Activated naive CD4-positive, alpha-beta T cell treated with anti-CD3 and anti-CD28 coated beads, Interleukin-2, amount 10 ng/mL, durations not matched to agents 7 days and 5 days (primary cell): ENCODE data around the gene PKDCC.

Experiments used
- CTCF ChIA-PET: fragments of 350-600 bp; sonication (Branson Sonifier 250); formaldehyde crosslinking; loops from one replicate; lab custom pipeline; 2021; ENCODE audit warnings: antibody characterized with exemption; lab: Charles Lee
- DNase-seq: peaks from one replicate; pipeline ENCODE4 v3.0.0-alpha.2; 2020
- H3K27ac Mint-ChIP-seq: one replicate; pipeline ENCODE4 v1.8.0; 2021; ENCODE audit warnings: mild to moderate bottlenecking, moderate library complexity, mixed read lengths
- H3K27me3 Mint-ChIP-seq: one replicate; pipeline ENCODE4 v1.8.0; 2021; ENCODE audit warnings: mild to moderate bottlenecking, mixed read lengths
- H3K36me3 Mint-ChIP-seq: one replicate; pipeline ENCODE4 v1.8.0; 2021; ENCODE audit warnings: mixed read lengths
- H3K4me1 Mint-ChIP-seq: one replicate; pipeline ENCODE4 v1.8.0; 2021; ENCODE audit warnings: mixed read lengths
- H3K4me3 Mint-ChIP-seq: one replicate; pipeline ENCODE4 v1.8.0; 2021; ENCODE audit warnings: mild to moderate bottlenecking, moderate library complexity, mixed read lengths
- H3K9me3 Mint-ChIP-seq: one replicate; pipeline ENCODE4 v1.8.0; 2021; ENCODE audit warnings: mixed read lengths

Gene PKDCC

GRCh38 chr2:42090216-42090615, 42.4 kb downstream of the PKDCC start:
- peaks cover 3% of the 10 kb centered on the region for H3K4me1 Mint-ChIP-seq
- H3K27me3 Mint-ChIP-seq, result peaks cover 48% of the 10 kb centered on the region
- H3K9me3 Mint-ChIP-seq, result no peaks in the 10 kb centered on the region
- H3K36me3 Mint-ChIP-seq, result no peaks in the 10 kb centered on the region
- H3K27ac Mint-ChIP-seq, result no peak overlapping the region
- CTCF ChIA-PET, result interaction anchor here (0.8 to 10.8 kb wide), 16 partner anchors 10 to 271 kb away, joined by 3 to 261 read pairs (median 5); partner anchors contain the start of gene COX7A2L
- H3K4me3 Mint-ChIP-seq, result no peak overlapping the region
- no peak for DNase-seq

- Mint-ChIP-seq H3K27me3 (peaks cover 38% of the 10 kb centered on the region), H3K4me1 (peaks cover 10% of the 10 kb centered on the region), H3K36me3 (no peaks in the 10 kb centered on the region), H3K27ac (no peak overlapping the region), H3K9me3 (no peaks in the 10 kb centered on the region), H3K4me3 (no peak overlapping the region)
- CTCF ChIA-PET, result interaction anchor here (0.8 to 10.8 kb wide), 10 partner anchors 8 to 253 kb away, joined by 3 to 261 read pairs (median 5); no protein-coding TSS in a partner anchor
- DNase-seq, result no peak
Measured at GRCh38 chr2:42091671-42092070, 43.9 kb downstream of the PKDCC start.

- Mint-ChIP-seq H3K27me3 (peaks cover 31% of the 10 kb centered on the region), H3K36me3 (no peaks in the 10 kb centered on the region), H3K4me1 (peaks cover 16% of the 10 kb centered on the region), H3K9me3 (no peaks in the 10 kb centered on the region), H3K4me3 (no peak overlapping the region), H3K27ac (no peak overlapping the region)
- CTCF ChIA-PET, result interaction anchor here (0.8 to 10.8 kb wide), 9 partner anchors 13 to 252 kb away, joined by 3 to 261 read pairs (median 15); no protein-coding TSS in a partner anchor
- DNase-seq, result no peak
Measured at GRCh38 chr2:42092084-42092996, 44.5 kb downstream of the PKDCC start.

- DNase-seq, result no peak
- peaks cover 31% of the 10 kb centered on the region for H3K27me3 Mint-ChIP-seq
- peaks cover under 1% of the 10 kb centered on the region for H3K36me3 Mint-ChIP-seq
- H3K4me1 Mint-ChIP-seq, result peaks cover 34% of the 10 kb centered on the region
- H3K27ac Mint-ChIP-seq, result no peak overlapping the region
- no peak overlapping the region for H3K4me3 Mint-ChIP-seq
- CTCF ChIA-PET, result interaction anchor here (0.8 to 7.7 kb wide), 14 partner anchors 11 to 234 kb away, joined by 3 to 145 read pairs (median 4); no protein-coding TSS in a partner anchor
- H3K9me3 Mint-ChIP-seq, result no peaks in the 10 kb centered on the region
Measured at GRCh38 chr2:42094114-42094513, 46.3 kb downstream of the PKDCC start.

- Mint-ChIP-seq H3K4me3 (no peak overlapping the region), H3K9me3 (peaks cover 12% of the 10 kb centered on the region), H3K27me3 (peaks cover 21% of the 10 kb centered on the region), H3K4me1 (peaks cover 50% of the 10 kb centered on the region), H3K36me3 (peaks cover 15% of the 10 kb centered on the region), H3K27ac (no peak overlapping the region)
- peak; percentile 85 for DNase-seq
- CTCF ChIA-PET, result interaction anchor here (0.8 to 7.7 kb wide), 34 partner anchors 9 to 264 kb away, joined by 3 to 145 read pairs (median 4); no protein-coding TSS in a partner anchor
Measured at GRCh38 chr2:42095923-42096408, 48.1 kb downstream of the PKDCC start.

- Mint-ChIP-seq H3K27me3 (peaks cover 13% of the 10 kb centered on the region), H3K9me3 (peaks cover 12% of the 10 kb centered on the region), H3K36me3 (peaks cover 15% of the 10 kb centered on the region), H3K27ac (no peak overlapping the region), H3K4me3 (no peak overlapping the region), H3K4me1 (peaks cover 57% of the 10 kb centered on the region)
- CTCF ChIA-PET, result interaction anchor here (0.6 to 7.7 kb wide), 25 partner anchors 9 to 289 kb away, joined by 3 to 145 read pairs (median 4); no protein-coding TSS in a partner anchor
- no peak for DNase-seq
Measured at GRCh38 chr2:42096869-42097591, 49.2 kb downstream of the PKDCC start.

- H3K4me1 Mint-ChIP-seq, result peaks cover 73% of the 10 kb centered on the region
- CTCF ChIA-PET, result interaction anchor here (0.7 to 7.7 kb wide), 9 partner anchors 8 to 415 kb away, joined by 3 to 145 read pairs (median 4); no protein-coding TSS in a partner anchor
- peak overlapping the region; percentile 85 for H3K27ac Mint-ChIP-seq
- peaks cover 15% of the 10 kb centered on the region for H3K36me3 Mint-ChIP-seq
- peaks cover 12% of the 10 kb centered on the region for H3K9me3 Mint-ChIP-seq
- peaks cover under 1% of the 10 kb centered on the region for H3K27me3 Mint-ChIP-seq
- DNase-seq, result peak; percentile 41
- H3K4me3 Mint-ChIP-seq, result peak overlapping the region; percentile 21
Measured at GRCh38 chr2:42098571-42099437, 51.0 kb downstream of the PKDCC start.

GRCh38 chr2:42099438-42100173, 51.8 kb downstream of the PKDCC start:
- Mint-ChIP-seq H3K4me1 (peaks cover 81% of the 10 kb centered on the region), H3K27ac (peak overlapping the region; percentile 85), H3K9me3 (peaks cover 12% of the 10 kb centered on the region), H3K4me3 (peak overlapping the region; percentile 31), H3K36me3 (peaks cover 15% of the 10 kb centered on the region), H3K27me3 (no peaks in the 10 kb centered on the region)
- no peak for DNase-seq
- CTCF ChIA-PET, result interaction anchor here (0.8 to 7.7 kb wide), 8 partner anchors 9 to 228 kb away, joined by 3 to 145 read pairs (median 4); no protein-coding TSS in a partner anchor

GRCh38 chr2:42100683-42101205, 52.9 kb downstream of the PKDCC start:
- CTCF ChIA-PET, result interaction anchor here (1.0 to 7.7 kb wide), 6 partner anchors 10 to 227 kb away, joined by 3 to 145 read pairs (median 4); no protein-coding TSS in a partner anchor
- DNase-seq, result no peak

GRCh38 chr2:42101206-42102023, 53.6 kb downstream of the PKDCC start:
- Mint-ChIP-seq H3K27me3 (no peaks in the 10 kb centered on the region), H3K4me3 (peak overlapping the region; percentile 62), H3K9me3 (peaks cover 12% of the 10 kb centered on the region), H3K27ac (peak overlapping the region; percentile 85), H3K36me3 (peaks cover 17% of the 10 kb centered on the region), H3K4me1 (peaks cover 86% of the 10 kb centered on the region)
- CTCF ChIA-PET, result interaction anchor here (7.7 kb wide), 1 partner anchor 226 kb away, joined by 66 read pairs; no protein-coding TSS in a partner anchor
- DNase-seq, result peak; percentile 68

More at GRCh38 chr2:42100683-42101205, 52.9 kb downstream of the PKDCC start:
- Mint-ChIP-seq H3K27ac (peak overlapping the region; percentile 85), H3K9me3 (peaks cover 12% of the 10 kb centered on the region), H3K4me3 (peak overlapping the region; percentile 31), H3K27me3 (no peaks in the 10 kb centered on the region), H3K36me3 (peaks cover 17% of the 10 kb centered on the region), H3K4me1 (peaks cover 92% of the 10 kb centered on the region)

GRCh38 chr2:42102024-42102590, 54.3 kb downstream of the PKDCC start:
- H3K36me3 Mint-ChIP-seq, result peaks cover 17% of the 10 kb centered on the region
- H3K27ac Mint-ChIP-seq, result no peak overlapping the region
- CTCF ChIA-PET, result no interaction called here
- H3K4me1 Mint-ChIP-seq, result peaks cover 81% of the 10 kb centered on the region
- peak overlapping the region; percentile 62 for H3K4me3 Mint-ChIP-seq
- peaks cover 12% of the 10 kb centered on the region for H3K9me3 Mint-ChIP-seq
- DNase-seq, result peak; percentile 92
- H3K27me3 Mint-ChIP-seq, result no peaks in the 10 kb centered on the region
